Measurements from ENCODE around the gene F2.

Gene F2

GRCh38 chr11:46725338-46726205, 6.6 kb downstream of the F2 start:
- in situ Hi-C loops (cut with MboI; ENCODE audit: low sequenced_read_pairs, unreplicated experiment): no loop called here
- TF ChIP-seq, protein P1, sequence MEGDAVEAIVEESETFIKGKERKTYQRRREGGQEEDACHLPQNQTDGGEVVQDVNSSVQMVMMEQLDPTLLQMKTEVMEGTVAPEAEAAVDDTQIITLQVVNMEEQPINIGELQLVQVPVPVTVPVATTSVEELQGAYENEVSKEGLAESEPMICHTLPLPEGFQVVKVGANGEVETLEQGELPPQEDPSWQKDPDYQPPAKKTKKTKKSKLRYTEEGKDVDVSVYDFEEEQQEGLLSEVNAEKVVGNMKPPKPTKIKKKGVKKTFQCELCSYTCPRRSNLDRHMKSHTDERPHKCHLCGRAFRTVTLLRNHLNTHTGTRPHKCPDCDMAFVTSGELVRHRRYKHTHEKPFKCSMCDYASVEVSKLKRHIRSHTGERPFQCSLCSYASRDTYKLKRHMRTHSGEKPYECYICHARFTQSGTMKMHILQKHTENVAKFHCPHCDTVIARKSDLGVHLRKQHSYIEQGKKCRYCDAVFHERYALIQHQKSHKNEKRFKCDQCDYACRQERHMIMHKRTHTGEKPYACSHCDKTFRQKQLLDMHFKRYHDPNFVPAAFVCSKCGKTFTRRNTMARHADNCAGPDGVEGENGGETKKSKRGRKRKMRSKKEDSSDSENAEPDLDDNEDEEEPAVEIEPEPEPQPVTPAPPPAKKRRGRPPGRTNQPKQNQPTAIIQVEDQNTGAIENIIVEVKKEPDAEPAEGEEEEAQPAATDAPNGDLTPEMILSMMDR (IDR thresholded peaks at IDR 0.05; ENCODE audit: borderline replicate concordance, control extremely low read depth, extremely low read depth, insufficient read depth, missing control alignments): no peak
- DNase-seq (ENCODE audit: low spot score): no peak

GRCh38 chr11:46726206-46726862, 7.3 kb downstream of the F2 start:
- TF ChIP-seq, protein P1 (IDR thresholded peaks at IDR 0.05; ENCODE audit: borderline replicate concordance, control extremely low read depth, extremely low read depth, insufficient read depth, missing control alignments): no peak
- in situ Hi-C loops (cut with MboI; ENCODE audit: low sequenced_read_pairs, unreplicated experiment): no loop called here
- peak; percentile 31 for DNase-seq (ENCODE audit: low spot score)

GRCh38 chr11:46727952-46728658, 9.1 kb downstream of the F2 start:
- TF ChIP-seq, protein P1 (IDR thresholded peaks at IDR 0.05; ENCODE audit: borderline replicate concordance, control extremely low read depth, extremely low read depth, insufficient read depth, missing control alignments): no peak
- DNase-seq (ENCODE audit: low spot score): no peak
- in situ Hi-C loops (cut with MboI; ENCODE audit: low sequenced_read_pairs, unreplicated experiment): no loop called here

- TF ChIP-seq, protein P1 (IDR thresholded peaks at IDR 0.05; ENCODE audit: borderline replicate concordance, control extremely low read depth, extremely low read depth, insufficient read depth, missing control alignments): no peak
- no peak for DNase-seq (ENCODE audit: low spot score)
- in situ Hi-C loops (cut with MboI; ENCODE audit: low sequenced_read_pairs, unreplicated experiment): no loop called here
Measured at GRCh38 chr11:46728659-46729040, 9.6 kb downstream of the F2 start.

- TF ChIP-seq, protein P1 (IDR thresholded peaks at IDR 0.05; ENCODE audit: borderline replicate concordance, control extremely low read depth, extremely low read depth, insufficient read depth, missing control alignments): no peak
- DNase-seq (ENCODE audit: low spot score): no peak
- in situ Hi-C loops (cut with MboI; ENCODE audit: low sequenced_read_pairs, unreplicated experiment): no loop called here
Measured at GRCh38 chr11:46729110-46730027, 10.4 kb downstream of the F2 start.
